Measurements from ENCODE around the gene PRPF38B.
A peak's percentile ranks its signal among the peaks of the same experiment; 100 is the strongest.
"Not testable (repeated sequence)": the region's sequence is repeated elsewhere in the genome, so short reads cannot be mapped to it uniquely, and the experiment has no call there.

Gene PRPF38B

GRCh38 chr1:108681701-108682100, 10.4 kb upstream of the PRPF38B start:
- not testable (repeated sequence) for DNase-seq

- DNase-seq: no peak
Measured at GRCh38 chr1:108685529-108685928, 6.6 kb upstream of the PRPF38B start.

- DNase-seq: no peak
Measured at GRCh38 chr1:108686614-108687313, 5.3 kb upstream of the PRPF38B start.

- DNase-seq: no peak
Measured at GRCh38 chr1:108691128-108691941, 775 bp upstream of the PRPF38B start.

- DNase-seq: peak; percentile 55 to 68
Measured at GRCh38 chr1:108692724-108693655, 880 bp downstream of the PRPF38B start.

- DNase-seq: no peak
Measured at GRCh38 chr1:108695535-108695934, 3.4 kb downstream of the PRPF38B start.

- DNase-seq: no peak
Measured at GRCh38 chr1:108699375-108700332, 7.5 kb downstream of the PRPF38B start.

GRCh38 chr1:108701176-108701849, 9.2 kb downstream of the PRPF38B start:
- no peak for DNase-seq

- DNase-seq: not testable (repeated sequence)
Measured at GRCh38 chr1:108702109-108702508, 10.0 kb downstream of the PRPF38B start.

GRCh38 chr1:108703939-108704338, 11.8 kb downstream of the PRPF38B start:
- peak in 1 of 2 experiments; percentile 37 for DNase-seq

- DNase-seq: no peak
Measured at GRCh38 chr1:108704496-108704895, 12.4 kb downstream of the PRPF38B start.

GRCh38 chr1:108706643-108707042, 14.5 kb downstream of the PRPF38B start:
- DNase-seq: no peak

- DNase-seq: peak; percentile 67 to 77
Measured at GRCh38 chr1:108708691-108709660, 16.9 kb downstream of the PRPF38B start.

GRCh38 chr1:108712606-108713150, 20.6 kb downstream of the PRPF38B start, which contains the start of gene FNDC7:
TSS of gene FNDC7 (plus strand) at chr1:108712908. CDS start at chr1:108712934, 26 bp downstream.
- DNase-seq: no peak

- DNase-seq: no peak
Measured at GRCh38 chr1:108715932-108716331, 23.8 kb downstream of the PRPF38B start.

- no peak for DNase-seq
Measured at GRCh38 chr1:108716437-108717230, 24.5 kb downstream of the PRPF38B start.

GRCh38 chr1:108717774-108718316, 25.7 kb downstream of the PRPF38B start:
- no peak for DNase-seq

- DNase-seq: no peak
Measured at GRCh38 chr1:108718927-108719655, 27.0 kb downstream of the PRPF38B start.
